ENCODE measurements around the gene TRAP1.
A peak's percentile ranks its signal among the peaks of the same experiment; 100 is the strongest.

The TRAP1 gene

GRCh38 chr16:3645504-3646347 is 71.6 kb downstream of the TRAP1 start:
- DNase-seq = no peak

GRCh38 chr16:3645108-3645503 is 72.2 kb downstream of the TRAP1 start:
- DNase-seq = no peak

GRCh38 chr16:3643095-3643730 is 74.1 kb downstream of the TRAP1 start:
- DNase-seq = no peak

- DNase-seq = no peak
Measured at GRCh38 chr16:3642397-3643094, 74.8 kb downstream of the TRAP1 start.

GRCh38 chr16:3641801-3642396 is 75.4 kb downstream of the TRAP1 start:
- no peak for DNase-seq

GRCh38 chr16:3640632-3641501 is 76.5 kb downstream of the TRAP1 start:
- no peak for DNase-seq

DNA sequence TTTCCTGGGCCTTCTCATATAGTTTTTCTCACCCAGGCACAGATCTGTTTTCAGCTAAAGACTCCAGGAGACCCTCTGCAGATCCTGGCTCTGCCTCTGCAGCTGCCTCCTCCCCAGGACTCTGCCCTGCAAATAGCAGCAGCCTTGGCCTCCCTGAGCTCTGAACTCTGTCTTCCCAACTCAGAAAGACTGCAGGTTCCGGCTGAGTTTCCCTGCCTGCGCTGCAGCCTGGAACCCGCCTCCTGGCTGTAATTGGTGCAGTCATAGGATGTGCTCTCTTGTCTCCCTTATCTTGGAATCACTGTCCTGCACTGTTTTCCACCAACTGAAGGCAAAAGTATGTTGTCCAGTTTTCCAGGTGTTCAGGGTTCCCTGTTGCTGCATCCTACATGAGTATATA is 77.1 kb downstream of the TRAP1 start:
- no peak for DNase-seq

GRCh38 chr16:3638916-3639644 is 78.2 kb downstream of the TRAP1 start:
- no peak for DNase-seq

DNA sequence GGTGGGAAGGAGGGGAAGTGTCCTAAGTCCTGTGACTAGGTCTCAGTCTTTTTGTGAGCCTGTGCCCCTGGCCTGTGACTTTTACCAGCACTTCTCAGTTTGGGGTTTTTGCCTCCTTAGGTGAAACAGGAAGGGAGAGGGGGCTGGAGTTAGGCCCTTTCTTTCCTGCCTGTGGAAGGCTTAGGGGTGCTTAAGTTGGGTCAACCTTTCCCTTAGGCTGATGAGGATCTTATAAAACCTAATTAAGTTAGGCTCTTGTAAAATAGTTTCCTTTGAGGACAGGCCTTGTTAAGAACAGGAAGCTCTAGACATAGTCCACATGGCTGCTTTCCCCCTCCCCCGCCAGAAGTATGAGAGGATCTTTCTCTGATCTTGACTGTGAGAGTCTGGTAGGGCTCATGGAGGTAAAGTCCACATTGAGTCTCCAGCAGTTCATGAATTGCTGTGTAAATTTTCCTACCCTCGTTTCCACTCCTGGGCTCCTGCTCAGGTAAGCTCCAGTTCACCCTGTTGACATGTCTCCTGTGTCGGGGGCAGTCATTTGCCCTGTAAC is 79.9 kb downstream of the TRAP1 start:
- DNase-seq = peak; percentile 75

DNA sequence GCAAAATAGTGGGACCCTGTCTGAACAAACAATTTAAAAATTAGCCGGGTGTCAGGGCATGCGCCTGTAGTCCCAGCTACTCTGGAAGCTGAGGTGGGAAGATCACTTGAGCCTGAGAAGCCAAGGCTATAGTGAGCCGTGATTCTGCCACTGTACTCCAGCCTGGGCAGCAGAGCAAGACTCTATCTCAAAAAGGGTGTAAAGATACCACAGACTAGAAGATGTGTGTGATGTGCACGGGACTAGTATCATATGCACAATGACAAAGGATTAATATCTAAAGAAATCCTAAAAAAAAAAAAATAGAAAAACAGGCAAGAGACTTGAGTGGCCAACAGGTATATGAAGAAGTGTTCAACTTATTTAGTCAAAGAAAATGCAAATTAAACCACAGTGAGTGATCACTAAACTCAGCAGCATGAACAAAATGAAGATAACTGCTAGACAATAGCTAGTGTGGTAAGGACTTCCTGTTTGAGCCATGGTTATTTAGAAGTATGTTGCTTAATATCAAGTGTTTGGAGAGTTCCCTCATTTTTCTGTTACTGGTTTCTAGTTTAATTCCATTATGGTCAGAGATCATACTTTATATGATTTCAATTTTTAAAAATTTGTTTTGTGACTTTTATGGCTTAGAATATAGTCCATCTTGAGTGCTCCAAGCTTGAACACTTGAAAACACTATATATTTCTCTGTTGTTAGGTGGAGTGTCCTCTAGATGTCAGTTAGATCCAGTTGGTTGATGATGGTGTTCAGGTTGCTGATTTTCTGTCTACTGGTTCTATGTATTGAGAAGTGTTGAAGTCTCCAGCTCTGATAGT is 91.2 kb downstream of the TRAP1 start:
- peak; percentile 46 for DNase-seq

- no peak for DNase-seq
Measured at GRCh38 chr16:3625331-3625730, 92.0 kb downstream of the TRAP1 start.

GRCh38 chr16:3623642-3624041 is 93.7 kb downstream of the TRAP1 start:
- no peak for DNase-seq

GRCh38 chr16:3618769-3619141 is 98.6 kb downstream of the TRAP1 start:
- DNase-seq = no peak

GRCh38 chr16:3612510-3613466 is 104.5 kb downstream of the TRAP1 start:
- DNase-seq = no peak

GRCh38 chr16:3611146-3611975 is 106.0 kb downstream of the TRAP1 start, which contains the start of gene SLX4:
Gene SLX4 (minus strand): TSS chr16:3611606. CDS start chr16:3608964, 2,642 bp downstream.
- peak; percentile 74 for DNase-seq

DNA sequence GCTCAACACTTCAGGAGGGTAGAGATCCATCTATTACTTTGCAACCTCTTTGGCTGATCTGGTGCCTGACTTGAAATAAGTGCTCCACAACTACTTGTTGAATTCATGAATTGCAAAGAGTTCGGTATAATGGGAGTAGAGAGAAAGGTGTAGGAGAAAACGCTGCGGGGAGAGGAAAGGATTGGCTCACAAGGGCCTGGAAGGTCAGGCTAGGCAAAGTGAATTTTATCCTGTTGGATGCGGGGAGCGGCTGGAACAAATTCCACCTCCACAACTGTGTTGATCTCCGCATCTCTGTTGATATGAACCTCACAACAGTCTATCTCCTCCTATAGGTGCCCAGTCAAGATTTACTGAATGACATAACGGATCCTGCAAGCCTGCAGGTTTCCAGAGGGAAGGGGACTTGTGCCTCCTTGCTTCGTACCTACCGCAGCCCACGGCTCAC is 106.6 kb downstream of the TRAP1 start:
- no peak for DNase-seq

DNA sequence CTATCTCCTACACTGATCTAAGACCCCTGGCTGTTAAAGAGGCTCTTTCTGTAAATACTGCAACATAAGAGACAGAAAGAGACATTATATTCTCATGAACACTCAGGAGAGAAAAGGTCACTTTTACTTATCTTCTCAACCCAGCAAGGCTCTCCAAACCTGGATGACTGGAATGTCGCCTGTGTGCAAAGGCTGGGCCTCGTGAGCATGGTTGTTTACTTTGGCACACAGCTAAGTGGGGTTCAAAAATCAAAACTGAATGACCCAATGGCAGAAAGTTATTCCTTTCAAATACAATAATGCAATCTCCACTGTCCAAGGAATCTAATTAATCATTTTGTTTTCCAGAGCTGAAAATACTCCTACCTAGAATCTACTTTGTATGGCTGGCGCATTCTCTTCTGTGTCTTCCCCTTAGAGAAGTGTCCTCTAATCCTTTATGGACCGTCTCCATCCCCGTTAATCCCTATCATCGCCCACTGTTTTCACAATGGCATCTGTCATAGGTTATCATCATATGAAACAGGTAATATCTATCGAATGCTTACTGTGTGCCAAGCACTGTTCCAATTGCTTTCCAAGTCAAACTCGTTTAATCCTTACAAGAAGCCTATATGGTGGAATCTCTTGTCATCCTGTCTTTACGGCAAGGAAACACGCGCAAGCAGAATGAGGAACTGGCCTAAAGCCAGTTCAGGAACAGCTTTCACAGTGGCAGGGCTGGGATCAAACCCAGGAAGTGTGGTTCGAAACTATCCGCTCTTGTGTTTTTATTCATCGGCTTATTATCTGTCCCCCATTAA is 107.2 kb downstream of the TRAP1 start:
- no peak for DNase-seq

Measured in KG1 (cell line).